ENCODE data around the gene KCNE1.

GRCh38 chr21:34536311-34536710 lies 24.3 kb upstream of the KCNE1 start:
- TF ChIP-seq CTCF (IDR thresholded peaks at IDR 0.05) (no peak), TP53 (CRISPR knock-in tag; IDR thresholded peaks at IDR 0.05) (no peak), POLR2A (IDR thresholded peaks at IDR 0.05; ENCODE audit: low read length) (no peak), EP300 (IDR thresholded peaks at IDR 0.05) (no peak)

Data from A549 (cell line).